ENCODE results near the gene ZNF563. TPM values are rescaled to one million over a fixed set of nuclear protein-coding genes. Genes with fewer than 3 reads are reported as not detected.

Gene ZNF563
- total RNA-seq, 1 experiment from 2014 or later = 4.5 TPM

- no peak for TF ChIP-seq AR (CRISPR knock-in tag; IDR thresholded peaks at IDR 0.05)
- TF ChIP-seq RELA (CRISPR knock-in tag; IDR thresholded peaks at IDR 0.05; ENCODE audit: borderline replicate concordance) = no peak
- no peak for TF ChIP-seq TP53 (CRISPR knock-in tag; IDR thresholded peaks at IDR 0.05)
- no peak; the same call in 1 of the 2 replicates for TF ChIP-seq ETV6 (CRISPR knock-in tag; IDR thresholded peaks at IDR 0.05)
- TF ChIP-seq USF1 (CRISPR knock-in tag; IDR thresholded peaks at IDR 0.05) = no peak
- no peak for TF ChIP-seq ATF2 (CRISPR knock-in tag; IDR thresholded peaks at IDR 0.05; ENCODE audit: borderline replicate concordance, low read depth)
- peak; percentile 52 for TF ChIP-seq GABPB1 (CRISPR knock-in tag; IDR thresholded peaks at IDR 0.05)
- no peak for TF ChIP-seq ZNF121 (CRISPR knock-in tag; IDR thresholded peaks at IDR 0.05)
- no peak for TF ChIP-seq ELF4 (CRISPR knock-in tag; IDR thresholded peaks at IDR 0.05; ENCODE audit: low read depth)
- TF ChIP-seq, protein P1, sequence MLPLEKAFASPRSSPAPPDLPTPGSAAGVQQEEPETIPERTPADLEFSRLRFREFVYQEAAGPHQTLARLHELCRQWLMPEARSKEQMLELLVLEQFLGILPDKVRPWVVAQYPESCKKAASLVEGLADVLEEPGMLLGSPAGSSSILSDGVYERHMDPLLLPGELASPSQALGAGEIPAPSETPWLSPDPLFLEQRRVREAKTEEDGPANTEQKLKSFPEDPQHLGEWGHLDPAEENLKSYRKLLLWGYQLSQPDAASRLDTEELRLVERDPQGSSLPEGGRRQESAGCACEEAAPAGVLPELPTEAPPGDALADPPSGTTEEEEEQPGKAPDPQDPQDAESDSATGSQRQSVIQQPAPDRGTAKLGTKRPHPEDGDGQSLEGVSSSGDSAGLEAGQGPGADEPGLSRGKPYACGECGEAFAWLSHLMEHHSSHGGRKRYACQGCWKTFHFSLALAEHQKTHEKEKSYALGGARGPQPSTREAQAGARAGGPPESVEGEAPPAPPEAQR (CRISPR knock-in tag; IDR thresholded peaks at IDR 0.05) = no peak
- TF ChIP-seq ZNF423 (CRISPR knock-in tag; IDR thresholded peaks at IDR 0.05) = no peak
- TF ChIP-seq, protein P2, sequence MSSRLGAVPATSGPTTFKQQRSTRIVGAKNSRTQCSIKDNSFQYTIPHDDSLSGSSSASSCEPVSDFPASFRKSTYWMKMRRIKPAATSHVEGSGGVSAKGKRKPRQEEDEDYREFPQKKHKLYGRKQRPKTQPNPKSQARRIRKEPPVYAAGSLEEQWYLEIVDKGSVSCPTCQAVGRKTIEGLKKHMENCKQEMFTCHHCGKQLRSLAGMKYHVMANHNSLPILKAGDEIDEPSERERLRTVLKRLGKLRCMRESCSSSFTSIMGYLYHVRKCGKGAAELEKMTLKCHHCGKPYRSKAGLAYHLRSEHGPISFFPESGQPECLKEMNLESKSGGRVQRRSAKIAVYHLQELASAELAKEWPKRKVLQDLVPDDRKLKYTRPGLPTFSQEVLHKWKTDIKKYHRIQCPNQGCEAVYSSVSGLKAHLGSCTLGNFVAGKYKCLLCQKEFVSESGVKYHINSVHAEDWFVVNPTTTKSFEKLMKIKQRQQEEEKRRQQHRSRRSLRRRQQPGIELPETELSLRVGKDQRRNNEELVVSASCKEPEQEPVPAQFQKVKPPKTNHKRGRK (CRISPR knock-in tag; IDR thresholded peaks at IDR 0.05; ENCODE audit: borderline replicate concordance) = no peak
- 0 out of 2 replicates have a peak, but pooled peaks have one; percentile 38 for TF ChIP-seq TEAD1 (CRISPR knock-in tag; IDR thresholded peaks at IDR 0.05)
- no peak for TF ChIP-seq HMGA2 (CRISPR knock-in tag; IDR thresholded peaks at IDR 0.05)
- no peak for TF ChIP-seq PRRX2 (CRISPR knock-in tag; IDR thresholded peaks at IDR 0.05)
- no peak for TF ChIP-seq E2F5 (CRISPR knock-in tag; IDR thresholded peaks at IDR 0.05)
- no peak for TF ChIP-seq TEAD4 (CRISPR knock-in tag; IDR thresholded peaks at IDR 0.05)
- TF ChIP-seq SMAD4 (CRISPR knock-in tag; IDR thresholded peaks at IDR 0.05) = no peak
- peak; percentile 61; the same call in 1 of the 2 replicates for TF ChIP-seq KAT7 (CRISPR knock-in tag; IDR thresholded peaks at IDR 0.05; ENCODE audit: borderline replicate concordance)
- TF ChIP-seq, protein P3, sequence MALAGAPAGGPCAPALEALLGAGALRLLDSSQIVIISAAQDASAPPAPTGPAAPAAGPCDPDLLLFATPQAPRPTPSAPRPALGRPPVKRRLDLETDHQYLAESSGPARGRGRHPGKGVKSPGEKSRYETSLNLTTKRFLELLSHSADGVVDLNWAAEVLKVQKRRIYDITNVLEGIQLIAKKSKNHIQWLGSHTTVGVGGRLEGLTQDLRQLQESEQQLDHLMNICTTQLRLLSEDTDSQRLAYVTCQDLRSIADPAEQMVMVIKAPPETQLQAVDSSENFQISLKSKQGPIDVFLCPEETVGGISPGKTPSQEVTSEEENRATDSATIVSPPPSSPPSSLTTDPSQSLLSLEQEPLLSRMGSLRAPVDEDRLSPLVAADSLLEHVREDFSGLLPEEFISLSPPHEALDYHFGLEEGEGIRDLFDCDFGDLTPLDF (CRISPR knock-in tag; IDR thresholded peaks at IDR 0.05) = no peak
- TF ChIP-seq ERG (CRISPR knock-in tag; IDR thresholded peaks at IDR 0.05) = no peak
- no peak for TF ChIP-seq ZNF138 (CRISPR knock-in tag; conservative IDR thresholded peaks at IDR 0.05)
- TF ChIP-seq JAZF1 (CRISPR knock-in tag; IDR thresholded peaks at IDR 0.05) = no peak
- TF ChIP-seq ZMAT4 (CRISPR knock-in tag; IDR thresholded peaks at IDR 0.05) = no peak
- TF ChIP-seq OVOL2 (CRISPR knock-in tag; IDR thresholded peaks at IDR 0.05; ENCODE audit: borderline replicate concordance) = no peak
- TF ChIP-seq, protein P4, sequence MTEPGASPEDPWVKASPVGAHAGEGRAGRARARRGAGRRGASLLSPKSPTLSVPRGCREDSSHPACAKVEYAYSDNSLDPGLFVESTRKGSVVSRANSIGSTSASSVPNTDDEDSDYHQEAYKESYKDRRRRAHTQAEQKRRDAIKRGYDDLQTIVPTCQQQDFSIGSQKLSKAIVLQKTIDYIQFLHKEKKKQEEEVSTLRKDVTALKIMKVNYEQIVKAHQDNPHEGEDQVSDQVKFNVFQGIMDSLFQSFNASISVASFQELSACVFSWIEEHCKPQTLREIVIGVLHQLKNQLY (CRISPR knock-in tag; IDR thresholded peaks at IDR 0.05) = no peak
These were observed at the start of gene ZNF563 (continued) for GRCh38 chr19:12333162-12334159.
